Measurements from ENCODE around the gene TBX2.

The TBX2 gene

GRCh38 chr17:61391595-61392291 lies 7.9 kb upstream of the TBX2 start:
- H3K9me3 Mint-ChIP-seq: no peaks in the 10 kb centered on the region
- peaks cover 3% of the 10 kb centered on the region for H3K4me1 Mint-ChIP-seq
- peaks cover 10% of the 10 kb centered on the region for H3K27me3 Mint-ChIP-seq
- H3K4me3 Mint-ChIP-seq: no peak overlapping the region
- no peak overlapping the region for H3K27ac Mint-ChIP-seq
- peaks cover 4% of the 10 kb centered on the region for H3K36me3 Mint-ChIP-seq

GRCh38 chr17:61392679-61393078 lies 7.0 kb upstream of the TBX2 start:
- H3K27ac Mint-ChIP-seq: no peak overlapping the region
- no peaks in the 10 kb centered on the region for H3K9me3 Mint-ChIP-seq
- H3K36me3 Mint-ChIP-seq: peaks cover 4% of the 10 kb centered on the region
- H3K4me1 Mint-ChIP-seq: peaks cover 3% of the 10 kb centered on the region
- H3K4me3 Mint-ChIP-seq: no peak overlapping the region
- H3K27me3 Mint-ChIP-seq: peaks cover 11% of the 10 kb centered on the region

- H3K4me3 Mint-ChIP-seq: no peak overlapping the region
- H3K4me1 Mint-ChIP-seq: peaks cover 11% of the 10 kb centered on the region
- H3K36me3 Mint-ChIP-seq: peaks cover 5% of the 10 kb centered on the region
- no peaks in the 10 kb centered on the region for H3K9me3 Mint-ChIP-seq
- peaks cover 18% of the 10 kb centered on the region for H3K27me3 Mint-ChIP-seq
- H3K27ac Mint-ChIP-seq: no peak overlapping the region
Observed at GRCh38 chr17:61393550-61393903, 6.1 kb upstream of the TBX2 start.

- Mint-ChIP-seq H3K27me3 (peaks cover 20% of the 10 kb centered on the region), H3K36me3 (peaks cover 7% of the 10 kb centered on the region), H3K4me1 (peaks cover 14% of the 10 kb centered on the region), H3K9me3 (no peaks in the 10 kb centered on the region), H3K27ac (no peak overlapping the region), H3K4me3 (no peak overlapping the region)
Observed at GRCh38 chr17:61393904-61394629, 5.6 kb upstream of the TBX2 start.

GRCh38 chr17:61394630-61395408 lies 4.8 kb upstream of the TBX2 start:
- no peaks in the 10 kb centered on the region for H3K9me3 Mint-ChIP-seq
- H3K4me3 Mint-ChIP-seq: no peak overlapping the region
- H3K27me3 Mint-ChIP-seq: peaks cover 18% of the 10 kb centered on the region
- H3K4me1 Mint-ChIP-seq: peaks cover 12% of the 10 kb centered on the region
- no peak overlapping the region for H3K27ac Mint-ChIP-seq
- H3K36me3 Mint-ChIP-seq: peaks cover 7% of the 10 kb centered on the region

- Mint-ChIP-seq H3K36me3 (peaks cover 7% of the 10 kb centered on the region), H3K27me3 (peaks cover 18% of the 10 kb centered on the region), H3K4me1 (peaks cover 12% of the 10 kb centered on the region), H3K27ac (peak overlapping the region; percentile 76), H3K4me3 (no peak overlapping the region), H3K9me3 (no peaks in the 10 kb centered on the region)
Observed at GRCh38 chr17:61395409-61395982, 4.1 kb upstream of the TBX2 start.

- no peak overlapping the region for H3K27ac Mint-ChIP-seq
- peaks cover 7% of the 10 kb centered on the region for H3K36me3 Mint-ChIP-seq
- no peaks in the 10 kb centered on the region for H3K9me3 Mint-ChIP-seq
- H3K27me3 Mint-ChIP-seq: peaks cover 23% of the 10 kb centered on the region
- H3K4me1 Mint-ChIP-seq: peaks cover 18% of the 10 kb centered on the region
- no peak overlapping the region for H3K4me3 Mint-ChIP-seq
Observed at GRCh38 chr17:61395983-61396585, 3.6 kb upstream of the TBX2 start.

- peaks cover 29% of the 10 kb centered on the region for H3K27me3 Mint-ChIP-seq
- no peak overlapping the region for H3K27ac Mint-ChIP-seq
- H3K4me3 Mint-ChIP-seq: no peak overlapping the region
- no peaks in the 10 kb centered on the region for H3K9me3 Mint-ChIP-seq
- H3K4me1 Mint-ChIP-seq: peaks cover 21% of the 10 kb centered on the region
- peaks cover 7% of the 10 kb centered on the region for H3K36me3 Mint-ChIP-seq
Observed at GRCh38 chr17:61396586-61397085, 3.0 kb upstream of the TBX2 start.

- Mint-ChIP-seq H3K36me3 (peaks cover 5% of the 10 kb centered on the region), H3K9me3 (no peaks in the 10 kb centered on the region), H3K27ac (no peak overlapping the region), H3K4me1 (peaks cover 22% of the 10 kb centered on the region), H3K4me3 (no peak overlapping the region), H3K27me3 (peaks cover 30% of the 10 kb centered on the region)
Observed at GRCh38 chr17:61397086-61397842, 2.4 kb upstream of the TBX2 start.

GRCh38 chr17:61398721-61399130 lies 917 bp upstream of the TBX2 start:
- no peaks in the 10 kb centered on the region for H3K9me3 Mint-ChIP-seq
- H3K27me3 Mint-ChIP-seq: peaks cover 44% of the 10 kb centered on the region
- peak overlapping the region; percentile 84 for H3K4me3 Mint-ChIP-seq
- H3K4me1 Mint-ChIP-seq: peaks cover 35% of the 10 kb centered on the region
- H3K27ac Mint-ChIP-seq: peak overlapping the region; percentile 87
- H3K36me3 Mint-ChIP-seq: peaks cover 6% of the 10 kb centered on the region

GRCh38 chr17:61400066-61400716 lies 548 bp downstream of the TBX2 start:
- H3K27ac Mint-ChIP-seq: no peak overlapping the region
- H3K9me3 Mint-ChIP-seq: no peaks in the 10 kb centered on the region
- peaks cover 41% of the 10 kb centered on the region for H3K4me1 Mint-ChIP-seq
- peak overlapping the region; percentile 73 for H3K4me3 Mint-ChIP-seq
- peaks cover 6% of the 10 kb centered on the region for H3K36me3 Mint-ChIP-seq
- peaks cover 46% of the 10 kb centered on the region for H3K27me3 Mint-ChIP-seq

- H3K4me3 Mint-ChIP-seq: peak overlapping the region; percentile 73
- no peaks in the 10 kb centered on the region for H3K9me3 Mint-ChIP-seq
- peaks cover 41% of the 10 kb centered on the region for H3K4me1 Mint-ChIP-seq
- no peak overlapping the region for H3K27ac Mint-ChIP-seq
- H3K27me3 Mint-ChIP-seq: peaks cover 41% of the 10 kb centered on the region
- H3K36me3 Mint-ChIP-seq: peaks cover 6% of the 10 kb centered on the region
Observed at GRCh38 chr17:61400717-61401388, 1.2 kb downstream of the TBX2 start.

GRCh38 chr17:61401389-61402072 lies 1.9 kb downstream of the TBX2 start:
- H3K27ac Mint-ChIP-seq: no peak overlapping the region
- peaks cover 47% of the 10 kb centered on the region for H3K27me3 Mint-ChIP-seq
- H3K4me1 Mint-ChIP-seq: peaks cover 41% of the 10 kb centered on the region
- no peaks in the 10 kb centered on the region for H3K9me3 Mint-ChIP-seq
- H3K36me3 Mint-ChIP-seq: peaks cover 6% of the 10 kb centered on the region
- peak overlapping the region; percentile 70 for H3K4me3 Mint-ChIP-seq
